Measurements from ENCODE around the gene GLYATL1. TPM values are rescaled to one million over a fixed set of nuclear protein-coding genes. Genes with fewer than 3 reads are reported as not detected.

Gene GLYATL1
- total and polyA plus RNA-seq, 2 of the 8 experiments (the other 6 are each of a cell fraction or from before 2014, with no cell fraction given): 8.6 to 10.7 TPM

- no peak for TF ChIP-seq CHD7 (IDR thresholded peaks at IDR 0.05; ENCODE audit: insufficient replicate concordance, low read length)
- TF ChIP-seq TEAD4 (IDR thresholded peaks at IDR 0.05; ENCODE audit: low read depth, low read length): no peak
- no peak for TF ChIP-seq TBP (IDR thresholded peaks at IDR 0.05; ENCODE audit: low read depth, low read length)
- TF ChIP-seq SRF (IDR thresholded peaks at IDR 0.05; ENCODE audit: low read depth, low read length): no peak
- TF ChIP-seq BRCA1 (IDR thresholded peaks at IDR 0.05; ENCODE audit: low read depth, low read length): no peak
Measured at GRCh38 chr11:58938398-58938797, 890 bp upstream of the GLYATL1 start (continued).
